Panc1 (cell line): ENCODE measurements around the gene IPP. TPM values are rescaled to one million over a fixed set of nuclear protein-coding genes. Genes with fewer than 3 reads are reported as not detected.
"Not testable (repeated sequence)": the region's sequence is repeated elsewhere in the genome, so short reads cannot be mapped to it uniquely, and the experiment has no call there.

ENCODE experiments used
- ATAC-seq: fragments of 200-7000 bp; cut with Tn5 transposase; 2 replicates; pipeline ENCODE4 v1.9.1; 2020; ENCODE audit warnings: mild to moderate bottlenecking, moderate library complexity
- BruUV-seq: library from RNA; stranded (reverse); fragments of 400-500 nt; replicated peaks from 2 replicates; lab custom pipeline; 2021; lab: Mats Ljungman, UMichigan
- CTCF ChIA-PET: fragments of 300-600 bp; sonication (Branson Sonifier 250); formaldehyde crosslinking; loops from one replicate; lab custom pipeline; 2022; ENCODE audit warnings: antibody characterized with exemption; lab: Charles Lee
- POLR2A ChIA-PET: fragments of 300-600 bp; sonication (Branson Sonifier 250); formaldehyde crosslinking; loops from one replicate; lab custom pipeline; 2022; ENCODE audit warnings: antibody characterized with exemption; lab: Charles Lee
- DNase-seq: peaks from one replicate; pipeline ENCODE4 v3.0.0-alpha.2; 2010; ENCODE audit warnings: low read depth, low spot score
- H3K27ac ChIP-seq: 2 replicates; pipeline ENCODE4 v1.5.1; 2011; ENCODE audit warnings: mild to moderate bottlenecking, low read length, inconsistent platforms
- H3K27me3 ChIP-seq: fragments of 200-500 bp; sonication (Bioruptor generic); 2 replicates; pipeline ENCODE4 v1.6.0; 2014; ENCODE audit warnings: low read length, inconsistent platforms; ENCODE audit not compliant: control insufficient read depth, insufficient read depth
- H3K36me3 ChIP-seq: fragments of 200-500 bp; sonication (Bioruptor generic); 2 replicates; pipeline ENCODE4 v1.5.1; 2014; ENCODE audit warnings: inconsistent platforms, mild to moderate bottlenecking, low read length, moderate library complexity; ENCODE audit not compliant: control insufficient read depth, insufficient read depth
- H3K4me1 ChIP-seq: 2 replicates; pipeline ENCODE4 v1.5.1; 2011; ENCODE audit warnings: inconsistent platforms, mild to moderate bottlenecking, low read length, moderate library complexity; ENCODE audit not compliant: control insufficient read depth, insufficient read depth
- H3K4me3 ChIP-seq, 2 experiments: 2 replicates each; pipeline ENCODE4 v1.5.1; 2011 to 2012; ENCODE audit warnings: low read depth in 2 of 2, low read length in 2 of 2, mild to moderate bottlenecking in 2 of 2, inconsistent platforms in 1 of 2, moderate library complexity in 1 of 2
- H3K9me3 ChIP-seq: fragments of 200-500 bp; sonication (Bioruptor generic); 2 replicates; pipeline ENCODE4 v1.5.1; 2014; ENCODE audit warnings: low read depth, mild to moderate bottlenecking, inconsistent platforms, low read length, moderate library complexity; ENCODE audit not compliant: control insufficient read depth, insufficient read depth
- CTCF ChIP-seq: fragments of 450-650 bp; IDR thresholded peaks from 2 replicates; pipeline ENCODE4 v1.5.1; 2017; ENCODE audit warnings: mild to moderate bottlenecking
- POLR2AphosphoS5 ChIP-seq: IDR thresholded peaks from 2 replicates; pipeline ENCODE4 v1.6.1; 2012; ENCODE audit warnings: mild to moderate bottlenecking, low read depth, low read length, moderate library complexity
- SIN3A ChIP-seq: IDR thresholded peaks from 2 replicates; pipeline ENCODE4 v1.6.1; 2012; ENCODE audit warnings: low read depth, mild to moderate bottlenecking, low read length, moderate library complexity, borderline replicate concordance; ENCODE audit not compliant: insufficient read depth
- TCF7L2 ChIP-seq: IDR thresholded peaks from 2 replicates; pipeline ENCODE4 v1.6.1; 2011; ENCODE audit warnings: mild to moderate bottlenecking, low read depth, low read length, inconsistent platforms
- in situ Hi-C: cut with HindIII; loops from 2 replicates; pipeline ENCODE4 v1.10.0; 2016; ENCODE audit warnings: low sequenced_read_pairs, low pct_unique_long_range_greater_than_20kb
- intact Hi-C: fragments of 100-400 bp; cut with micrococcal nuclease; formaldehyde crosslinking; loops from one replicate; pipeline ENCODE4 v1.10.0; 2022; ENCODE audit not compliant: unreplicated experiment
- total RNA-seq: library from RNA; stranded (reverse); gene quantifications from one replicate; pipeline ENCODE4 v1.2.1, GENCODE V29; 2021; ENCODE audit not compliant: unreplicated experiment
- TF ChIP-seq, protein P1 (sequence below), 2 experiments: IDR thresholded peaks; 2 replicates each; pipeline ENCODE4 v1.6.1; 2011 to 2012; ENCODE audit warnings: low read depth in 2 of 2, control low read depth in 1 of 2, low read length in 1 of 2, mild to moderate bottlenecking in 1 of 2, moderate library complexity in 1 of 2; ENCODE audit not compliant: insufficient read depth in 1 of 2

IPP gene
- total RNA-seq, 1 experiment from 2014 or later: 28.8 TPM

GRCh38 chr1:45746922-45747321 lies 3.5 kb downstream of the IPP start:
- no peaks in the 10 kb centered on the region; the same call in 1 of the 2 replicates for H3K36me3 ChIP-seq
- in situ Hi-C loops: no loop called here
- intact Hi-C loops: no loop called here
- H3K27me3 ChIP-seq: no peaks in the 10 kb centered on the region
- H3K4me3 ChIP-seq: no peak overlapping the region
- H3K9me3 ChIP-seq: no peaks in the 10 kb centered on the region
- no peak overlapping the region for H3K27ac ChIP-seq
- POLR2A ChIA-PET: interaction anchor here (0.6 kb wide), 1 partner anchor 22 kb away, joined by 24 read pairs; no protein-coding TSS in a partner anchor
- peaks cover 2% of the 10 kb centered on the region; the same call in 1 of the 2 replicates for H3K4me1 ChIP-seq
- no peak for ATAC-seq
- TF ChIP-seq SIN3A (no peak), TCF7L2 (no peak), POLR2AphosphoS5 (no peak), CTCF (no peak)
- TF ChIP-seq, protein P1, sequence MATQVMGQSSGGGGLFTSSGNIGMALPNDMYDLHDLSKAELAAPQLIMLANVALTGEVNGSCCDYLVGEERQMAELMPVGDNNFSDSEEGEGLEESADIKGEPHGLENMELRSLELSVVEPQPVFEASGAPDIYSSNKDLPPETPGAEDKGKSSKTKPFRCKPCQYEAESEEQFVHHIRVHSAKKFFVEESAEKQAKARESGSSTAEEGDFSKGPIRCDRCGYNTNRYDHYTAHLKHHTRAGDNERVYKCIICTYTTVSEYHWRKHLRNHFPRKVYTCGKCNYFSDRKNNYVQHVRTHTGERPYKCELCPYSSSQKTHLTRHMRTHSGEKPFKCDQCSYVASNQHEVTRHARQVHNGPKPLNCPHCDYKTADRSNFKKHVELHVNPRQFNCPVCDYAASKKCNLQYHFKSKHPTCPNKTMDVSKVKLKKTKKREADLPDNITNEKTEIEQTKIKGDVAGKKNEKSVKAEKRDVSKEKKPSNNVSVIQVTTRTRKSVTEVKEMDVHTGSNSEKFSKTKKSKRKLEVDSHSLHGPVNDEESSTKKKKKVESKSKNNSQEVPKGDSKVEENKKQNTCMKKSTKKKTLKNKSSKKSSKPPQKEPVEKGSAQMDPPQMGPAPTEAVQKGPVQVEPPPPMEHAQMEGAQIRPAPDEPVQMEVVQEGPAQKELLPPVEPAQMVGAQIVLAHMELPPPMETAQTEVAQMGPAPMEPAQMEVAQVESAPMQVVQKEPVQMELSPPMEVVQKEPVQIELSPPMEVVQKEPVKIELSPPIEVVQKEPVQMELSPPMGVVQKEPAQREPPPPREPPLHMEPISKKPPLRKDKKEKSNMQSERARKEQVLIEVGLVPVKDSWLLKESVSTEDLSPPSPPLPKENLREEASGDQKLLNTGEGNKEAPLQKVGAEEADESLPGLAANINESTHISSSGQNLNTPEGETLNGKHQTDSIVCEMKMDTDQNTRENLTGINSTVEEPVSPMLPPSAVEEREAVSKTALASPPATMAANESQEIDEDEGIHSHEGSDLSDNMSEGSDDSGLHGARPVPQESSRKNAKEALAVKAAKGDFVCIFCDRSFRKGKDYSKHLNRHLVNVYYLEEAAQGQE (IDR thresholded peaks at IDR 0.05; ENCODE audit: insufficient read depth in 1 of 2, low read depth in 2 of 2, low read length in 1 of 2): no peak
- CTCF ChIA-PET: interaction anchor here (0.7 kb wide), 1 partner anchor 52 kb away, joined by 3 read pairs; no protein-coding TSS in a partner anchor
- BruUV-seq: no TSS peak
- no peak for DNase-seq

- H3K9me3 ChIP-seq, ATAC-seq, in situ Hi-C loops, POLR2A ChIA-PET, BruUV-seq, CTCF ChIA-PET, H3K4me1 ChIP-seq, H3K4me3 ChIP-seq, DNase-seq, intact Hi-C loops, H3K27me3 ChIP-seq, H3K27ac ChIP-seq, H3K36me3 ChIP-seq: not testable (repeated sequence)
These were observed 10.8 kb downstream of the IPP start for GRCh38 chr1:45739641-45740156.

DNA sequence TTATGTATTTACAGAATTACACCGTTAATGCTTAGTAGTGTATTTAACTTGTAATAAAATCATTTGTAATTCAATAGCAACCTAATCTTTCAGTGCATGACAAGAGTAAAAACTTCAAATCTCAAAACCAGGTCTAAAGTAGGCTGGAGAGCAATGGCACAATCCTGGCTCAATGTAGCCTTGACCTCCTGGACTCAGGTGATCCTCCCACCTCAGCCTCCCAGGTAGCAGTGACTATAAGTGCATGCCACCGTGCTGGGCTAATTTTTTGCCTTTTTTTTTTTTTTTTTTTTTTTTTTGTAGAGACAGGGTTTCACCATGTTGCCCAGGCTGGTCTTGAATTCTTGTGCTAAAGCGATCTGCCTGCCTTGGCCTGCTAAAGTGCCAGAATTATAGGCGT lies 11.3 kb downstream of the IPP start:
- CTCF ChIA-PET: interaction anchor here (0.7 kb wide), 1 partner anchor 10 kb away, joined by 7 read pairs; no protein-coding TSS in a partner anchor
- intact Hi-C loops: no loop called here
- TF ChIP-seq SIN3A (no peak), POLR2AphosphoS5 (no peak), TCF7L2 (no peak), CTCF (no peak)
- TF ChIP-seq, protein P1 (IDR thresholded peaks at IDR 0.05; ENCODE audit: insufficient read depth in 1 of 2, low read depth in 2 of 2, low read length in 1 of 2): no peak

More for the DNA sequence above, 11.3 kb downstream of the IPP start:
- BruUV-seq: no TSS peak
- POLR2A ChIA-PET: no interaction called here
- no peak overlapping the region for H3K4me3 ChIP-seq
- no peaks in the 10 kb centered on the region for H3K36me3 ChIP-seq
- H3K27ac ChIP-seq: no peak overlapping the region
- ATAC-seq (no peak), DNase-seq (no peak)
- in situ Hi-C loops: no loop called here
- H3K9me3 ChIP-seq: no peaks in the 10 kb centered on the region
- H3K4me1 ChIP-seq: no peaks in the 10 kb centered on the region
- no peaks in the 10 kb centered on the region for H3K27me3 ChIP-seq
